Chondrocyte (in vitro differentiated cells): ENCODE measurements around the gene MOGAT1. TPM values are rescaled to one million over a fixed set of nuclear protein-coding genes. Genes with fewer than 3 reads are reported as not detected.

Experiments used
- DNase-seq: peaks from one replicate; pipeline ENCODE4 v3.0.0; 2021; ENCODE audit warnings: mixed read lengths, low spot score
- H3K27ac Mint-ChIP-seq: one replicate; pipeline ENCODE4 v1.8.0; 2021; ENCODE audit warnings: mild to moderate bottlenecking, moderate library complexity, mixed read lengths; ENCODE audit not compliant: unreplicated experiment
- H3K27me3 Mint-ChIP-seq: 2 replicates; pipeline ENCODE4 v1.8.0; 2021; ENCODE audit warnings: low read depth, mixed read lengths
- H3K36me3 Mint-ChIP-seq: 2 replicates; pipeline ENCODE4 v1.8.0; 2021; ENCODE audit warnings: low read depth, mixed read lengths
- H3K4me1 Mint-ChIP-seq: 2 replicates; pipeline ENCODE4 v1.8.0; 2021; ENCODE audit warnings: low read depth, mild to moderate bottlenecking, mixed read lengths
- H3K4me3 Mint-ChIP-seq: one replicate; pipeline ENCODE4 v1.8.0; 2021; ENCODE audit warnings: mild to moderate bottlenecking, moderate library complexity, mixed read lengths; ENCODE audit not compliant: unreplicated experiment
- H3K9me3 Mint-ChIP-seq: 2 replicates; pipeline ENCODE4 v1.8.0; 2021; ENCODE audit warnings: low read depth, mixed read lengths
- total RNA-seq: library from RNA; stranded (reverse); gene quantifications from 3 replicates; pipeline ENCODE4 v1.2.1, GENCODE V29; 2021
- TF ChIP-seq, protein P1 (sequence below): fragments of 200-600 bp; sonication (generic); IDR thresholded peaks from 2 replicates; pipeline ENCODE4 v1.5.0; 2021; ENCODE audit warnings: antibody characterized with exemption, mild to moderate bottlenecking, moderate library complexity

Gene MOGAT1
- total RNA-seq, 1 donor from 2014 or later = not detected

DNA sequence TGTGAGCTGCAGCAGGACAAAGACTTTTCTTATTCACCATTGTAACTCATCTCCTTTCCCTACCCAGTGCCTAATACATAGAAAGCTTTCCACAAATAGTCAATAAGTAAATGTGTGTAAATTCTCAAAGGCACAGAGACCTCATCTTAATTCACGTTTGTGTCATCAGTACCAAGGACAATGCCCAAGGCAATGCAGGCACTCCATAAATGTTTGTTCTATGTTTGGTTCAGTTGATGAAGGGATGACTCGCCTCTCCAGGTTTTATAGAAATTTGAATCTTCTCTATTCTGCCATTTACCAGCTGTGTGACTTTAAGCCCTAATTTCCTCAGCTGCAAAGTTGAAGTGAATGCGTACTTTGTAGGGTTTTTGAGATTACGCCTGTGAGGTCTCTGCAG is 2.1 kb upstream of the MOGAT1 start:
- DNase-seq = no peak
- peaks cover 2% of the 10 kb centered on the region for H3K36me3 Mint-ChIP-seq
- peaks cover 7% of the 10 kb centered on the region for H3K4me1 Mint-ChIP-seq
- H3K9me3 Mint-ChIP-seq = no peaks in the 10 kb centered on the region
- peaks cover 4% of the 10 kb centered on the region for H3K27me3 Mint-ChIP-seq
- TF ChIP-seq, protein P1, sequence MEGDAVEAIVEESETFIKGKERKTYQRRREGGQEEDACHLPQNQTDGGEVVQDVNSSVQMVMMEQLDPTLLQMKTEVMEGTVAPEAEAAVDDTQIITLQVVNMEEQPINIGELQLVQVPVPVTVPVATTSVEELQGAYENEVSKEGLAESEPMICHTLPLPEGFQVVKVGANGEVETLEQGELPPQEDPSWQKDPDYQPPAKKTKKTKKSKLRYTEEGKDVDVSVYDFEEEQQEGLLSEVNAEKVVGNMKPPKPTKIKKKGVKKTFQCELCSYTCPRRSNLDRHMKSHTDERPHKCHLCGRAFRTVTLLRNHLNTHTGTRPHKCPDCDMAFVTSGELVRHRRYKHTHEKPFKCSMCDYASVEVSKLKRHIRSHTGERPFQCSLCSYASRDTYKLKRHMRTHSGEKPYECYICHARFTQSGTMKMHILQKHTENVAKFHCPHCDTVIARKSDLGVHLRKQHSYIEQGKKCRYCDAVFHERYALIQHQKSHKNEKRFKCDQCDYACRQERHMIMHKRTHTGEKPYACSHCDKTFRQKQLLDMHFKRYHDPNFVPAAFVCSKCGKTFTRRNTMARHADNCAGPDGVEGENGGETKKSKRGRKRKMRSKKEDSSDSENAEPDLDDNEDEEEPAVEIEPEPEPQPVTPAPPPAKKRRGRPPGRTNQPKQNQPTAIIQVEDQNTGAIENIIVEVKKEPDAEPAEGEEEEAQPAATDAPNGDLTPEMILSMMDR = no peak
- H3K27ac Mint-ChIP-seq = no peak overlapping the region
- H3K4me3 Mint-ChIP-seq = no peak overlapping the region

DNA sequence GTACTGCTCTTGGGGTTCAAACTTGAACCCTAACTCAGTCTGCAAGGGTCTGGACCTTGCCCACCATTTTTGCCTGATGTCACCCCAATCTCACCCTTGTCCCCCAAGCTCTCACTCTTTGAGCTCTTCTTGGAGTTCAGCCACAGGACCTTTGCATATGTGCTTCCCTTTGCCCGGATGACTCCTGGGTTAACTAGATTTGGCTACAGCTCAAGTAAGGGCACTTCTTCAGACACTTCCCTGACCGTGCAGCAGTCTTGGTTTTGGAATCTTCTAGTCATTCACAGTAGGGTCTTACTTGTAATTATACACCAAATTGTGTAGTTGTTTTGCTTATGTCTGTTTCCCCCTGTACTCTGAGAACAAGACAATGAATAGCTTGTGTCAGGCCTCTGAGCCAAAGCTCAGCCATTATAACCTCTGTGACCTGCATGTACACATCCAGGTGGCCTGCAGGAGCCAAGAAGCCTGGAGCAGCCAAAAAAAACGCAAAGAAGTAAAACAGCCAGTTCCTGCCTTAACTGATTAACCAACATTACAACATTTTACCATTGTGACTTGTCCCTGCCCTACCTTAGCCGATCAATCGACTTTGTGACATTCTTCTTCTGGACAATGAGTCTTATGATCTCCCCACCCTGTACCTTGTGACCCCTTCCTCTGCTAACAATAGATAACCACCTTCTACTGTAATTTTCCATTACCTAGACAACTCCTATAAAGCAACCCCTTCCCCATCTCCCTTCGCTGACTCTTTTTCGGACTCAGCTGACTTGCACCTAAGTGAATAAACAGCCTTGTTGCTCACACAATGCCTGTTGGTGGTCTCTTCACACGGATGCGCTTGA is 1.0 kb upstream of the MOGAT1 start:
- peak overlapping the region; percentile 2 for H3K4me3 Mint-ChIP-seq
- no peak overlapping the region for H3K27ac Mint-ChIP-seq
- peaks cover 2% of the 10 kb centered on the region for H3K36me3 Mint-ChIP-seq
- peaks cover 7% of the 10 kb centered on the region for H3K4me1 Mint-ChIP-seq
- TF ChIP-seq, protein P1 = no peak
- no peaks in the 10 kb centered on the region for H3K9me3 Mint-ChIP-seq
- H3K27me3 Mint-ChIP-seq = peaks cover 4% of the 10 kb centered on the region
- DNase-seq = no peak

DNA sequence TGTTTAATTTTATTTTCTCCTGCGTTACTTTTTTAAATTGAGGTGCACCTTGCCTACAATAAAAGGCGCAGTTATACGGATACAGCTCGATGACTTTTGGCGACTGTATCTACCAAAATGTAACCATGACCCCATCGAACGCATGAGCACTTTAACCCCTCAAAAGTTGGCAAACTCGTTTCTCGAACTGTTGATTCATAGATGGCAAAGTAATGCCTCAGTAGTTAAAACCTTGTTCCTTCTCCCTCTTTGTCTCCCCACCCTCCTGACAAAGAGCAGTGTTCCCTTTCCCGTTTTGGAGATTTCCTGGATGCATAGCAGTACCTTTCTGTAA is 577 bp downstream of the MOGAT1 start:
- no peaks in the 10 kb centered on the region for H3K9me3 Mint-ChIP-seq
- TF ChIP-seq, protein P1 = no peak
- peak overlapping the region; percentile 68 for H3K4me3 Mint-ChIP-seq
- no peak overlapping the region for H3K27ac Mint-ChIP-seq
- DNase-seq = no peak
- H3K36me3 Mint-ChIP-seq = no peaks in the 10 kb centered on the region
- H3K27me3 Mint-ChIP-seq = peaks cover 4% of the 10 kb centered on the region
- H3K4me1 Mint-ChIP-seq = peaks cover 7% of the 10 kb centered on the region

DNA sequence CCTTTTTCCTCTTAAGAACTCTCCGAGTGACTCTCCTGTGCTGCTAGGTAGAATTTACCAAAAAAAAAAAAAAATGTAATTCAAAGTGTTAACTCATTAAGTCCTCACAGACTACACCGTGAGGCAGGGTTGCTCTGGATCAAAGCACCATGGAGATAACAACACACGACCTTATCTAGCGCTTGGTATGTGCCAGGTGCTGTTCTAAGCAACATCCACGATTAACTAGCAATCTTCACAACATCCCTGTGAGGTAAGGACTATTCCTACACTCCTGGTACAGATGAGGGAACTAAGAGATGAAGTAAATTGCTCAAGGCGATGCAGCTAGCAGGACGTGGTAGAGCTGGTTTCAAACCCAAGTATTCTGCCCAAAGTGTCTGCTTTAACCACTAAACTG is 1.8 kb downstream of the MOGAT1 start:
- H3K27me3 Mint-ChIP-seq = peaks cover 8% of the 10 kb centered on the region

DNA sequence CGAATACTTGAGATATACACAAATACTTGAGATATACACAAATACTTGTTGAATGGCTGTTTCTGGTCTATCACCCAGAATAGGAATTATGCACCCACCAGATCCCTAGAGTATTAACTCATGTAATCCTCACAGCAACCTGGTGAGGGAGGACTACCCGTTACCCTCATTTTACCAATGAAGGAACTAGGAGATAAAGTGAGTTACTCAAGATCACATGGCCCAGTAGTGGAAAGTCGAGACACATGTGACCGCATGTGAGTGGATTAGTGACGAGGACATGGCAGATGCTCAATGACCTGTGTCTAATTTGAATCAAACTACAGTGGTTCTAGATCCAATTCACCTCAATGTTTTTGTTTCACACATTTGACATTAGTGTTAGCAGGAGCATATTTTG is 2.4 kb downstream of the MOGAT1 start:
- Mint-ChIP-seq H3K4me3 (no peak overlapping the region), H3K27me3 (peaks cover 10% of the 10 kb centered on the region), H3K9me3 (no peaks in the 10 kb centered on the region), H3K27ac (no peak overlapping the region), H3K4me1 (peaks cover 7% of the 10 kb centered on the region), H3K36me3 (no peaks in the 10 kb centered on the region)
- no peak for DNase-seq
- TF ChIP-seq, protein P1 = no peak

More for the DNA sequence above, 1.8 kb downstream of the MOGAT1 start:
- Mint-ChIP-seq H3K4me3 (no peak overlapping the region), H3K36me3 (no peaks in the 10 kb centered on the region), H3K27ac (no peak overlapping the region), H3K4me1 (peaks cover 7% of the 10 kb centered on the region), H3K9me3 (no peaks in the 10 kb centered on the region)
- no peak for DNase-seq
- TF ChIP-seq, protein P1 = no peak
